ENCODE measurements around the gene SLC12A4. TPM values are rescaled to one million over a fixed set of nuclear protein-coding genes. Genes with fewer than 3 reads are reported as not detected.

The SLC12A4 gene
- 29.4 and 33.1 TPM in 2 replicates for total RNA-seq

DNA sequence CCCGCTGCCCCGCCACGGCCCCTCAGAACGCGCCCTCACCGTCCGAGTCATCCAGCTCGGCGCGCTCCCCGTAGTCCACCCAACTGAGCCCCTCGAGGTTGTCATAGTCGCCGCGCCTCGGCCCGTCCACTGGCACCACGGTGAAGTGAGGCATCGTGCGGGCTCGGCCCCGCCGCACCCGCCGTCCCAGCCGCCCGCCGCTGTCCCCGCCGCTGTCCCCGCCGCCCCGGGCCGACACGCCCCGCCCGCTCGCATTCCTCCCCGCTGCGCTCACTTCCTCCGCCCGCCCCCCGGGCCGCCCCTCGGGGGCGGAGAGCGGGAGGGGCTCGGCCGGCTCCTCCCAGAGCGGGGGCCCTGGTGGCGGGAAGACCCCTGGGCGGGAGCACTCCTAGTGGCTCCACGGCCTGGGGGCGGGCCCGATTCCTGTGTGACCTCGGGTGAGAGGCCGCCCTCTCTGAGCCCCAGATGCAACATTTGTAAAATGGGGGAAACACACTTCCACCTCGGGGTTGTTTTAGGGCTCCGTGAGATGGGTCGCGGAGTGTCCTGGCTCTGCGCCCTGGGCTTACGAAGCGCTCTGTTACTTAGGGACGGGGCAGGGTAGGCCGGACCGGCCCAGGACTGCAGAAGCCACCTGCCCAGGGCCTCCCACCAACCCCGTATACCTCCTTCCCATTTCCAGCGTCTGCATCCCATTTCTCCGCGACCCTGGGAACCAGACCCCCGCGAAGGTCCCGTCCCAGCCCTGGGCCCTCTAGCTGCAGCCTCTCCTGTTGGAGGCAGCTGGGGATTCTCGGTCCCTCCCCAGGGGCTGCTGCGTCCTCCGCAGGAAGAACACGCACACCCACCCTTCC lies at the start of gene SLC12A4:
TSS of gene SLC12A4 (minus strand) at position 238 of the 854 bp plus-strand sequence. CDS start at position 154, 84 bp downstream.

GRCh38 chr16:68015681-68016080 lies 47.2 kb upstream of the SLC12A4 start, which contains the start of gene DPEP2NB:
Gene DPEP2NB (minus strand): TSS chr16:68015911. CDS start chr16:68015770, 141 bp downstream.

GRCh38 chr16:67998779-67999688 lies 30.6 kb upstream of the SLC12A4 start, which contains the start of gene DPEP2:
Gene DPEP2 (minus strand): TSS chr16:67999484. CDS start chr16:67993212, 6,272 bp downstream.

DNA sequence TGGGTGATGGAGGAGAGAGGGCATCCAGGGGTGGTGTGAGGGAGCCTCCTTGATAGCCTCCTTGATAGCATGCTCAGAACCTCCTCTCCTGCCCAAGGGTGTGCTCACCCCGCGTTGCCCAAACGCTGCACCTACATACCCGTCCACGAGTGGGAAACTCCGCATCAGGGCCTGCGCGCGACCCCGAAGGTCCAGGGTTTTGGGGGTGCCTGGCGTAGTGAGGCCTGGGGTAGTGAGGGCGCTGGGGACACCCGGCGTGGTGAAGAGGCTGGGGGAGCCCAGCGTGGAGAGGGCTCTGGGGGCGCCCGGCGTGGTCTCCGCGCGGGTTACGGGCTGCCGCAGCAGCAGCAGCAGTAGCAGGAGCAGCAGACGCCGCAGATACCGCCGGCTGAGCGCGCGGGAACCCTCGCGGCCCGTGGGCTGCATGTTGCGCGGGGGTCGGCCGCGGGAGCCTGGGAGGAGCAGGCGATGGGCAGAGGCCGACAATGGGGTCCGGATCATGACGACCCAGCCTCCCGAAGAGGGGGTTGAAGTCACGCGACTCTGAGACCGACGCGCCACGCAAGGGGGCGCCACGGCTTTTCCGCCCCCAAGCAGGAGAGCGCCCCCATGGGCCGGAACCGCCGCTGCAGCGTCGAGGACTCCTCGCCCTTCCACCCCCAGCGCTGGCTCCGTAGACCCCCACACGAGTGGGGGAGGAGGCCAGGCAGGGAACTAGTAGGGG lies 11.7 kb upstream of the SLC12A4 start, which contains the start of gene DPEP3:
TSS of gene DPEP3 (minus strand) at position 545 of the 724 bp plus-strand sequence. CDS start at position 426, 119 bp downstream.

DNA sequence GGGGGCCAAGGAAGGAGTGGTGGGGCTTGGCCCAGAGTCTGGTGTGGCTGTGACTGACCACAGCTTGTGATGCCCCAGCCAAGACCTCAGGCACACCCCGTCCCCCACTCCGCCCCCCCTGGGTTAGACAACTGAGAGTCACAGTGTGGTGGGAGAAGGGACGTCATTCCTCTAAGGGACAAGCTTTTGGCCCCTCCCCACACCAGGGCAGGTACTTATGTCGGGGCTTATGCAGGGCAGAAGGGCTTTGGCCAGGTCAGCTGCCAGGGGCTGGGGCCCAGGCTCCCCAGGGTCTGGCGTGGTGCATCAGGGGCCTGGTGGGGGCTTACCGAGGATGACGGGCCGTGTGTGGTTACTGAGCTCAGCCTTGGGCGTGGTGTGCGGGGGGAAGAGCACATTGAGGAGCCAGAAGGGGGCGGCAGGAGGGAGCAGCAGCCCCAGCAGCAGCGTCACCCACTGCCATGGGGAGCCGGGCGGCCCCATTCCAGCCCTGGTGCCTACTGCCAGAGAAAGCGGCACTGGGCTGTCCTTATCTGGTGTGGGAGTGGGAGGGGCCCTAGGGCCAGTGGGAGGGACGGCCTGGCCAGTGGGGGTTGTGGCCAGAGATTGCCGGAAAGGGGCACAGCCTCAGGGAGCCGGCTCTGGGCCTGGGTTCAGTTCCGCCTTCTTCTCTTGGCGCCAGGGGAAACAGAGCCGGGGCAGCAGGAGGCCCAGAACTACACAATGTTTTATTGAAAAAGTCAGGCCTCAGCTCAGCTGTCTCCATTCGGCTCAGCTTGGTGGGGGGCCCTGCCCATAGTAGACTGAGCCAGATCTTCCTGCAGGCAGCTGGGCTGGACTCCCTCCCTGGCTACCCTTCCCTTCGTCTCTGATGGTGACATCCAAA lies 24.6 kb downstream of the SLC12A4 start, which contains the start of gene LCAT:
TSS of gene LCAT (minus strand) at position 502 of the 886 bp plus-strand sequence. CDS start at position 483, 19 bp downstream.

GRCh38 chr16:67936124-67936879 lies 32.1 kb downstream of the SLC12A4 start, which contains the start of gene PSMB10:
Gene PSMB10 (minus strand): TSS chr16:67936850. CDS start chr16:67936749, 101 bp downstream.

GRCh38 chr16:67931712-67932461 lies 36.5 kb downstream of the SLC12A4 start, which contains the start of gene CTRL:
Gene CTRL (minus strand): TSS chr16:67931862. CDS start chr16:67931852, 10 bp downstream.

Other genes with a start within 250 kb of the SLC12A4 start
- gene GFOD2, start 249.3 kb downstream of the SLC12A4 start, total RNA-seq, result 11.0 and 12.1 TPM in 2 replicates
- 4.0 and 4.4 TPM in 2 replicates for gene RANBP10, start 162.1 kb downstream of the SLC12A4 start, total RNA-seq
- 0.17 and 1.2 TPM in 2 replicates for gene TSNAXIP1, start 161.7 kb downstream of the SLC12A4 start, total RNA-seq
- 35.1 and 35.2 TPM in 2 replicates for gene THAP11, start 126.3 kb downstream of the SLC12A4 start, total RNA-seq
- 154 and 200 TPM in 2 replicates for gene NUTF2, start 121.7 kb downstream of the SLC12A4 start, total RNA-seq
- 38.0 and 38.8 TPM in 2 replicates for gene CENPT, start 120.9 kb downstream of the SLC12A4 start, total RNA-seq
- 48.5 and 62.5 TPM in 2 replicates for gene EDC4, start 95.6 kb downstream of the SLC12A4 start, total RNA-seq
- gene NRN1L, start 83.8 kb downstream of the SLC12A4 start, total RNA-seq, result 0.30 and 0.50 TPM in 2 replicates
- gene PSKH1, start 75.4 kb downstream of the SLC12A4 start, total RNA-seq, result 10.6 and 12.5 TPM in 2 replicates
- gene CTRL, start 36.8 kb downstream of the SLC12A4 start, total RNA-seq, result 1.0 and 1.3 TPM in 2 replicates
- 40.0 and 47.4 TPM in 2 replicates for gene PSMB10, start 31.8 kb downstream of the SLC12A4 start, total RNA-seq
- 10.1 and 11.6 TPM in 2 replicates for gene LCAT, start 24.5 kb downstream of the SLC12A4 start, total RNA-seq
- not detected in 2 replicates for gene DPEP3, start 11.9 kb upstream of the SLC12A4 start, total RNA-seq
- gene DPEP2, start 30.8 kb upstream of the SLC12A4 start, total RNA-seq, result not detected in 2 replicates
- gene DPEP2NB, start 47.3 kb upstream of the SLC12A4 start, total RNA-seq, result not detected in 2 replicates
- 6.4 and 7.7 TPM in 2 replicates for gene DDX28, start 54.6 kb upstream of the SLC12A4 start, total RNA-seq
- 19.5 and 22.0 TPM in 2 replicates for gene DUS2, start 54.6 kb upstream of the SLC12A4 start, total RNA-seq
- 9.1 and 10.9 TPM in 2 replicates for gene NFATC3, start 116.7 kb upstream of the SLC12A4 start, total RNA-seq

Data from bronchus fibroblast of lung (primary cell).